GM12874 (cell line): ENCODE data around the gene DAPK1.

Experiments
- TF ChIP-seq, protein P1 (sequence below): IDR thresholded peaks from 2 replicates; pipeline ENCODE4 v1.5.1; 2011; ENCODE audit warnings: low read depth, mild to moderate bottlenecking, control low read depth, low read length, moderate library complexity; ENCODE audit not compliant: insufficient read depth

The DAPK1 gene

DNA sequence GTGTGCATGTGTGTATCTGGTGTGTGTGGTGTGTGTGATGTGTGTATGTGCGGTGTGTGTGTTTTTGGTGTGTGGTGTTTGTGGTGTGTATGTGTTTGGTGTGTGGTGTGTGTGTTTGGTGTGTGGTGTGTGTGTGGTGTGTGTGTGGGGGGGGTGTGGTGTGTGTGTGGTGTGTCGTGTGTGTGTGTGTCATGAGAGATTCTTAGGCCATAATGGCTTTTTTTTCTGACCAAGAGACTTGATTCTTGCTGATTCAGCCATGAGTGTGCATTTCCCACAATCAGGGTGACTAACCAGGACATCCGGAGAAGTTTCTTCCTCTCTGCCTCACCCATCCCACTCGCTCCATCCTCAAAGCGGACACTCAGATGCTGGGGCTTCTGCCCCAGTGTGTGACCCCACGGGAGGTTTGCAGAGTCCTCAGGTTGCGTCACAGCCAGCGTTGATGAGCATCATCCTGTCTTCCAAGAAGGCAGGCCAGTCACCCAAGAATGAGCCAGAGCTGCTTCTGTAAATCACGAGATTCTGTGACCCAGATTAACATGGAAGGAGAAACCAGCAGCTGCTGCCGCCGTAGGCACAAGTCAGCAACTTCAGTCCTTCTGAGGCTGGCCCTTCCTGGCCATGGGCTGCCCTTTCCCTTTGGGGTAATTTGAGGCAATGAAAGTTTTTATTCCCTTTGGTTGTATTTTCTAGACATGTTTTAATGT lies 215.8 kb downstream of the DAPK1 start:
- TF ChIP-seq, protein P1, sequence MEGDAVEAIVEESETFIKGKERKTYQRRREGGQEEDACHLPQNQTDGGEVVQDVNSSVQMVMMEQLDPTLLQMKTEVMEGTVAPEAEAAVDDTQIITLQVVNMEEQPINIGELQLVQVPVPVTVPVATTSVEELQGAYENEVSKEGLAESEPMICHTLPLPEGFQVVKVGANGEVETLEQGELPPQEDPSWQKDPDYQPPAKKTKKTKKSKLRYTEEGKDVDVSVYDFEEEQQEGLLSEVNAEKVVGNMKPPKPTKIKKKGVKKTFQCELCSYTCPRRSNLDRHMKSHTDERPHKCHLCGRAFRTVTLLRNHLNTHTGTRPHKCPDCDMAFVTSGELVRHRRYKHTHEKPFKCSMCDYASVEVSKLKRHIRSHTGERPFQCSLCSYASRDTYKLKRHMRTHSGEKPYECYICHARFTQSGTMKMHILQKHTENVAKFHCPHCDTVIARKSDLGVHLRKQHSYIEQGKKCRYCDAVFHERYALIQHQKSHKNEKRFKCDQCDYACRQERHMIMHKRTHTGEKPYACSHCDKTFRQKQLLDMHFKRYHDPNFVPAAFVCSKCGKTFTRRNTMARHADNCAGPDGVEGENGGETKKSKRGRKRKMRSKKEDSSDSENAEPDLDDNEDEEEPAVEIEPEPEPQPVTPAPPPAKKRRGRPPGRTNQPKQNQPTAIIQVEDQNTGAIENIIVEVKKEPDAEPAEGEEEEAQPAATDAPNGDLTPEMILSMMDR, result no peak

DNA sequence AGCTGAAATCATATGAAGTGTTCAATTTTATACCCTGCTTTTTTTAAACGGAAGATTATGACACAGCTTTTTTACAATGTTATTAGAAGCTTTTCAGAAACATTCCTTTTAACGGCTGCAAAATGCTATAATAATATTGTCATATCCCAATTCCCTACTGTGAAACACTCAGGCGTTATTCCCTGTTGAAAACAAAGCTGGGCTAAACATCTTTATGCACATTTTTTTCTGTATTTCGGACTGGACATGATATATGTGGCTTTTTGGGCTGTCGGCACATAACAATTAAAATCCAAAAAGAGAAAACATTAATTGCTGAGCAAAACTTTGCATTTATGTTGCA lies 216.3 kb downstream of the DAPK1 start:
- TF ChIP-seq, protein P1, result no peak

DNA sequence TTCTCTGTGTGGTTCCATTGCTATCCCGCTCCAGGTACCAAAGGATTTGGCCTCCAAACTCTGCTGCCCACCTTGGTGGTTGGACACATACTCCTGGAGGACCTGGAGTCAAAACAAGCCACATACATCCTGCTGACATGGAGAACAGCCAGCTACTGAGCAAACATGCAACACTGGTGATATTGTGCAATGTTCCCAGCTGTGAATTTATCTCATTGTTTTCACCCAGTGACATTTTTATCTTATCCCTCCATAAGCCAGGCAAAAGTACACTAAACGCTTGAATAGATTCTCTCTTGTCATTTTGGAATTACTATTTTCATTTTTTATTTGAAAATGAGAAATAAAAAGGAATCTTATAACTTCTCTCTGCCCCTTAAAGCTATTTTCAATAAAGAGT lies 217.2 kb downstream of the DAPK1 start:
- TF ChIP-seq, protein P1, result no peak

DNA sequence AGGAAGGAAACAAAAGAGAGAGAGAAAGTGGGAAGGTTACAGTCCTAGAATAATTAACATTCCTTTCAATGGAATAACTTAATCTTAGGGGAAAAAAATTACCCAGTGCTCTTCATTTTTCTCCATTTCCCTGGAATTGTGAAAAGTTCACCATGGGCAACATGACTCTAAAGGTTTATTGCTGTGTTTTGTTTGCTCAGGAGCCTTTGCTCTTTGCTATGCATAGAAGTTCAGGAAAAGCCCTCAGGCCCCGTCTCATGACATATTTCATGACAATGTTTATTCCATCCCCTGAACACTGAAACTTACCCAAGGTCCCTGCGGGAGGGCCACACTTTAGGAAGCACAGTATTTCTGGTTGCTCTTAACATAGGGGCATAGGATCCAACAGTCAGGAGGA lies 218.5 kb downstream of the DAPK1 start:
- TF ChIP-seq, protein P1, result no peak

DNA sequence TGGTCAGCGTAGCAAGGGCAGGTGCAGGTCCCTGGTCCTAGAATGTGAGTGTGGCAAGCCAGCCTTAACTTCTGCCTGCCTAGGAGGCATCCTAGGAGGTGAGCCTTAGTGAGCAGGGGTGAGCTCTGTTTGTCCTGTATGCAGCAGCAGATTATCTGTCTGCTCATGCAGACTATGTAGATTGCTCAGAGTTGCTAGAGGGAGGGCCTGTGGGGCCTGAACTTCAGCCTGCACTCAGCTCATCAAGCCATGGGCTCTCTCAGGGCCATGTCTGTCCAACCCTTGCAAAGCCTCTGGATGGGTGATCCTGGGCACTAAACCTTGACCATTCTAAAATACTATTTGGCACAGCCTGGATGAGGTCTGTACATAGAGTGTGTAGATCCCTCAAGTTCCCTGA lies 219.8 kb downstream of the DAPK1 start:
- TF ChIP-seq, protein P1, result no peak

DNA sequence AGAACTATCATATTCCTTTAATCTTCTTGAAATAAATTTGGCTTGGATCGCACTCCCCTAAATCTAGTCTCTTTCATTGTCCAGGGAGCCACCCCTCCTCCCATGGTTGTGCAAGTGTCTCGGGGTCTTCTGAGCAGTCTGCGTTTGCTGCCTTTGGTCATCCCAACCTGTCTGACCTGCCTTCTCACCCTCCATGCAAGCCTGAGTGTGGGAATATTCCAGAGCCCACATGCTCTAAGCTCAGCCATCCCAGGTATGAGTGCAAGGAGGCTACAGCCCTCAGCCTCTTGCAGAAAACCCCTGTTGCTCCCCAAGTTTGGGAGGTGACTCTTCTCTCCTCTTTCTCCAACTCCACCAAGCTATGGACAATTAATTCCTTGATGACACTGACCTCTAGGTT lies 220.6 kb downstream of the DAPK1 start:
- TF ChIP-seq, protein P1, result no peak

DNA sequence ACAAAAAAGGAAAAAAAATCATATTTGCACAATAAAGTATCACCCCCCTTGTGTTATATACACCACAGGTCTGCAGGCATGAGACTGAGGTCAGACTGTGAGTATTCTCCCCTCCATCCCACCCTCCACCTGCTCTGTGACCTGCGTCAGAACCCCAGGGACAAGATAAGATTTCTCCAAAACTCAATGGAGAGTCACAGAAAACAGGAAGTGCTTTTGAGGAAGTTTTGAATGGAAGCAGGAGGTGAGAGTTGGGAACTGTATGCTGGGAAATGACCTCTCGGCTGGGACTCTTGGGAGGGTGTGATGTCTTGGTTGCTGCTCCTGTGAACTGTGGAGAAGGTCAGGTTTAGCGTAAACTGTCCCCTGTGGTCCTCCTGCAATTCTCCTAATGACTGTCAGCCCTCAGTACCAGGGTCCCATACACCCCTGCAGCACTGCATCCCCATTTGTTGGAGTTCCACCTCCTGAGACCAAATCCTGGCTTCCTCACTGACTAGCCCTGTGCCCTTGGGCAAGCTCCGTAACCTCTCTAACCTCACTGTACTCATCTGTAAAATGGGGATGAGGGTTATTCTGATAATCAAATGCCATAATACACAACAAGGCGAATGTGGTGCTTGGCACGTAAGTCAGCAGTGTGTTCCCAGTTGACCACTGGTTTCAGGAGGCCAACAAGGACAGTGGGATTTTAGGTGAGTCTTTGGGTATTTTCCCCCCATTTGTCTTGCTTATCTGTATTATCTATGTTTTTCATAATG lies 221.4 kb downstream of the DAPK1 start:
- TF ChIP-seq, protein P1, result no peak
